WTC11 (cell line): Measurements from ENCODE around the gene ESYT2. TPM values are rescaled to one million over a fixed set of nuclear protein-coding genes. Genes with fewer than 3 reads are reported as not detected.

Source experiments
- ATAC-seq: fragments of 200-7000 bp; cut with Tn5 transposase; 2 replicates; pipeline ENCODE4 v1.10.0; 2021; ENCODE audit warnings: mild to moderate bottlenecking, moderate library complexity
- Bru-seq: library from RNA; stranded (reverse); fragments of 400-500 nt; gene quantifications from one replicate; lab custom pipeline; 2021; lab: Mats Ljungman, UMichigan
- CTCF ChIA-PET: fragments of 300-600 bp; sonication (Branson Sonifier 250); formaldehyde crosslinking; loops from one replicate; lab custom pipeline; 2021; ENCODE audit warnings: antibody characterized with exemption; lab: Charles Lee
- POLR2A ChIA-PET: fragments of 350-600 bp; sonication (Branson Sonifier 250); formaldehyde crosslinking; loops from one replicate; lab custom pipeline; 2021; ENCODE audit warnings: antibody characterized with exemption; lab: Charles Lee
- DNase-seq: peaks from one replicate; pipeline ENCODE4 v3.0.0; 2021; ENCODE audit warnings: low spot score
- H3K27ac Mint-ChIP-seq: 2 replicates; pipeline ENCODE4 v1.8.0; 2021; ENCODE audit warnings: mixed read lengths
- H3K27me3 Mint-ChIP-seq: 2 replicates; pipeline ENCODE4 v1.8.0; 2021; ENCODE audit warnings: low read depth, mild to moderate bottlenecking, moderate library complexity, mixed read lengths
- H3K36me3 Mint-ChIP-seq: 2 replicates; pipeline ENCODE4 v1.8.0; 2021; ENCODE audit warnings: mixed read lengths
- H3K4me1 Mint-ChIP-seq: 2 replicates; pipeline ENCODE4 v1.8.0; 2022; ENCODE audit warnings: mixed read lengths
- H3K4me3 Mint-ChIP-seq: 2 replicates; pipeline ENCODE4 v1.8.0; 2021; ENCODE audit warnings: mild to moderate bottlenecking, moderate library complexity, mixed read lengths
- H3K9me3 Mint-ChIP-seq: 2 replicates; pipeline ENCODE4 v1.8.0; 2021; ENCODE audit warnings: mixed read lengths
- CREB1 ChIP-seq: sonication (generic); formaldehyde crosslinking; IDR thresholded peaks from 2 replicates; pipeline ENCODE4 v1.8.0; 2023; ENCODE audit warnings: mild to moderate bottlenecking, missing genetic modification reagents
- ELF4 ChIP-seq: sonication (generic); formaldehyde crosslinking; IDR thresholded peaks from 2 replicates; pipeline ENCODE4 v1.8.1; 2022; ENCODE audit warnings: low read depth, mild to moderate bottlenecking, moderate library complexity, missing genetic modification reagents
- ESRRA ChIP-seq: sonication (generic); formaldehyde crosslinking; IDR thresholded peaks from 2 replicates; pipeline ENCODE4 v1.8.1; 2022; ENCODE audit warnings: mild to moderate bottlenecking, missing genetic modification reagents, borderline replicate concordance
- FOXK1 ChIP-seq: sonication (generic); formaldehyde crosslinking; IDR thresholded peaks from 2 replicates; pipeline ENCODE4 v1.8.0; 2022; ENCODE audit warnings: mild to moderate bottlenecking, moderate library complexity, missing genetic modification reagents
- FOXP1 ChIP-seq: sonication (generic); formaldehyde crosslinking; IDR thresholded peaks from 2 replicates; pipeline ENCODE4 v1.8.0; 2022; ENCODE audit warnings: missing genetic modification reagents, mild to moderate bottlenecking, moderate library complexity, borderline replicate concordance
- GTF2I ChIP-seq: fragments of 250-450 bp; sonication (Bioruptor Pico); conservative IDR thresholded peaks from 2 replicates; pipeline ENCODE4 v1.4.0; 2021; ENCODE audit warnings: mild to moderate bottlenecking
- KAT7 ChIP-seq: sonication (generic); formaldehyde crosslinking; IDR thresholded peaks from 2 replicates; pipeline ENCODE4 v1.8.1; 2023; ENCODE audit warnings: missing genetic modification reagents, mild to moderate bottlenecking, borderline replicate concordance
- MYBL2 ChIP-seq: sonication (generic); formaldehyde crosslinking; IDR thresholded peaks from 2 replicates; pipeline ENCODE4 v1.8.1; 2023; ENCODE audit warnings: mild to moderate bottlenecking, moderate library complexity, missing genetic modification reagents
- NFE2L1 ChIP-seq: sonication (generic); formaldehyde crosslinking; IDR thresholded peaks from 2 replicates; pipeline ENCODE4 v1.8.1; 2023; ENCODE audit warnings: missing genetic modification reagents
- NFYB ChIP-seq: sonication (generic); formaldehyde crosslinking; conservative IDR thresholded peaks from 2 replicates; pipeline ENCODE4 v1.8.0; 2022; ENCODE audit warnings: low read depth, missing genetic modification reagents
- RORB ChIP-seq: fragments of 250-450 bp; sonication (Bioruptor Pico); IDR thresholded peaks from 2 replicates; pipeline ENCODE4 v1.9.0; 2021; ENCODE audit warnings: mild to moderate bottlenecking
- SP1 ChIP-seq: sonication (generic); formaldehyde crosslinking; conservative IDR thresholded peaks from 2 replicates; pipeline ENCODE4 v1.8.1; 2022; ENCODE audit warnings: missing genetic modification reagents
- ZNF263 ChIP-seq: sonication (generic); formaldehyde crosslinking; IDR thresholded peaks from 2 replicates; pipeline ENCODE4 v1.8.1; 2022; ENCODE audit warnings: low read depth, mild to moderate bottlenecking, moderate library complexity, missing genetic modification reagents
- ZNF317 ChIP-seq: sonication (generic); formaldehyde crosslinking; IDR thresholded peaks from 2 replicates; pipeline ENCODE4 v1.8.1; 2023; ENCODE audit warnings: low read depth, mild to moderate bottlenecking, moderate library complexity, missing genetic modification reagents, borderline replicate concordance
- long read RNA-seq, 3 experiments: library from RNA in 1 of 3; library from capped mRNA in 1 of 3; library from polyadenylated mRNA in 1 of 3; unstranded in 2 of 3; stranded (forward) in 1 of 3; transcript quantifications; one replicate each; pipeline ENCODE4 v2.0.0, GENCODE V29; 2021
- total RNA-seq: library from RNA; stranded (reverse); gene quantifications from 3 replicates; pipeline ENCODE4 v1.2.3, GENCODE V29; 2021
- TF ChIP-seq, protein P1 (sequence below): fragments of 250-450 bp; sonication (Bioruptor Pico); conservative IDR thresholded peaks from 2 replicates; pipeline ENCODE4 v1.9.0; 2021; ENCODE audit warnings: mild to moderate bottlenecking
- TF ChIP-seq, protein P2 (sequence below): sonication (generic); formaldehyde crosslinking; conservative IDR thresholded peaks from 2 replicates; pipeline ENCODE4 v1.8.1; 2023; ENCODE audit warnings: mild to moderate bottlenecking, low read depth, missing genetic modification reagents, moderate library complexity
- TF ChIP-seq, protein P3 (sequence below): sonication (generic); formaldehyde crosslinking; IDR thresholded peaks from 2 replicates; pipeline ENCODE4 v1.8.1; 2023; ENCODE audit warnings: mild to moderate bottlenecking, missing genetic modification reagents
- TF ChIP-seq, protein P4 (sequence below): sonication (generic); formaldehyde crosslinking; IDR thresholded peaks from 2 replicates; pipeline ENCODE4 v1.8.1; 2023; ENCODE audit warnings: mild to moderate bottlenecking, missing genetic modification reagents
- TF ChIP-seq, protein P5 (sequence below): fragments of 250-450 bp; sonication (Bioruptor Pico); IDR thresholded peaks from 2 replicates; pipeline ENCODE4 v1.8.0; 2021; ENCODE audit warnings: mild to moderate bottlenecking
- TF ChIP-seq, protein P6 (sequence below): sonication (generic); formaldehyde crosslinking; IDR thresholded peaks from 2 replicates; pipeline ENCODE4 v1.8.1; 2023; ENCODE audit warnings: mild to moderate bottlenecking, missing genetic modification reagents, moderate library complexity

ESYT2 gene, protein sequence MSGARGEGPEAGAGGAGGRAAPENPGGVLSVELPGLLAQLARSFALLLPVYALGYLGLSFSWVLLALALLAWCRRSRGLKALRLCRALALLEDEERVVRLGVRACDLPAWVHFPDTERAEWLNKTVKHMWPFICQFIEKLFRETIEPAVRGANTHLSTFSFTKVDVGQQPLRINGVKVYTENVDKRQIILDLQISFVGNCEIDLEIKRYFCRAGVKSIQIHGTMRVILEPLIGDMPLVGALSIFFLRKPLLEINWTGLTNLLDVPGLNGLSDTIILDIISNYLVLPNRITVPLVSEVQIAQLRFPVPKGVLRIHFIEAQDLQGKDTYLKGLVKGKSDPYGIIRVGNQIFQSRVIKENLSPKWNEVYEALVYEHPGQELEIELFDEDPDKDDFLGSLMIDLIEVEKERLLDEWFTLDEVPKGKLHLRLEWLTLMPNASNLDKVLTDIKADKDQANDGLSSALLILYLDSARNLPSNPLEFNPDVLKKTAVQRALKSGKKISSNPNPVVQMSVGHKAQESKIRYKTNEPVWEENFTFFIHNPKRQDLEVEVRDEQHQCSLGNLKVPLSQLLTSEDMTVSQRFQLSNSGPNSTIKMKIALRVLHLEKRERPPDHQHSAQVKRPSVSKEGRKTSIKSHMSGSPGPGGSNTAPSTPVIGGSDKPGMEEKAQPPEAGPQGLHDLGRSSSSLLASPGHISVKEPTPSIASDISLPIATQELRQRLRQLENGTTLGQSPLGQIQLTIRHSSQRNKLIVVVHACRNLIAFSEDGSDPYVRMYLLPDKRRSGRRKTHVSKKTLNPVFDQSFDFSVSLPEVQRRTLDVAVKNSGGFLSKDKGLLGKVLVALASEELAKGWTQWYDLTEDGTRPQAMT
- total RNA-seq (45.1 to 61.1 TPM (median 60.4 TPM) in 3 replicates), Bru-seq, nascent RNA (percentile 82 among the genes with signal in this experiment)
- long read RNA-seq, experiment 1, full-length matches to known transcripts, result 157 of 244 reads
- long read RNA-seq, experiment 1, partial matches to known transcripts, result 29 of 244 reads
- long read RNA-seq, experiment 1, other reads (novel, unspliced or antisense), result 58 of 244 reads
- long read RNA-seq, experiment 2, full-length matches to known transcripts, result 18 of 83 reads
- long read RNA-seq, experiment 2, partial matches to known transcripts, result 18 of 83 reads
- long read RNA-seq, experiment 2, other reads (novel, unspliced or antisense), result 47 of 83 reads
- long read RNA-seq, experiment 3, partial matches to known transcripts, result 0 of 1 reads
- long read RNA-seq, experiment 3, other reads (novel, unspliced or antisense), result 1 of 1 reads

DNA sequence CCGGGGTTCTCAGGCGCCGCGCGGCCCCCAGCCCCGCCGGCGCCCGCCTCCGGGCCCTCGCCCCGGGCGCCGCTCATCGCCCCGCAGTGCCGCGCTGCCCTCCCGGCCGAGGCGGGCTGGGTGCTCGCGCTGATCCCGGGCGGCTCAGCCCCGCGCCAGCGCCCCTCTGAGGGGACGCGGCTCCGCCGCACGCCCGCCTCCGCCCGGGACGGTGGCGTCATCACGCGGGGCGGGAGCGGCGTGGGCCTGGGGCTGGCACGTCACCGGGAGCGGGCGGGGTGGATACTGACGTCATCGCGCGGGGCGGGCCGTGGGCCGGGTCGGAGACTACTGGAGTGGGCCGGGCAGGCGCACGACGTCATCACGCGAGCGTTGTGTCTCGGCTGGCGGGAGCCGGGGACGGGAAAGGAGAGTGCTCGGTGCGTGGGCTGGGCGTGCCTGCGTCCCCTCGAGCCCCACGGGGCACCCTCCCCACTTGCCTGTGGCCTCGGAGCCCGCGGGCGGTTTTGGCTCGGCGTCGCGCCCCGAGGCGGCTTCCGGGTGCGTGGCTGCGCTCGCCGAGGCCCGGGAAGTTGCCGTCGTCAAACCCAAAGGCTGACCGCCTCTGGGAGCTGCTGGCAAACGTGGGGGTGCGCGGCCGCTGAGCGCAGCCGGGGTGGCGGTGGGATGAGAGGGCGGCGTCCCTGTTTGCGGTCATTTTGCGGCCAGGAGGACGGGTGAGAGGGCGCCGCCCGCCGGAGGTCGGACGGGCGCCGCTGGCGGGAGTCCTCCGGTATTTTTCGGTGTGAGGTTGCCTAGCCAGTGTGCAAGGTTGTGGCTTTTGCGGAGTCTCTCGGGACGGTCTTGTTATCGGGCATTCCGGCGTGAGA lies at the start of gene ESYT2:
Gene ESYT2, minus strand, starts transcription at position 168 of the 869 bp plus-strand sequence. Its CDS starts 91 bp downstream, at position 77.
- CTCF ChIA-PET, result interaction anchor here (0.6 to 1.1 kb wide), 3 partner anchors 34 to 147 kb away, joined by 3 read pairs; no protein-coding TSS in a partner anchor
- TF ChIP-seq, protein P1, sequence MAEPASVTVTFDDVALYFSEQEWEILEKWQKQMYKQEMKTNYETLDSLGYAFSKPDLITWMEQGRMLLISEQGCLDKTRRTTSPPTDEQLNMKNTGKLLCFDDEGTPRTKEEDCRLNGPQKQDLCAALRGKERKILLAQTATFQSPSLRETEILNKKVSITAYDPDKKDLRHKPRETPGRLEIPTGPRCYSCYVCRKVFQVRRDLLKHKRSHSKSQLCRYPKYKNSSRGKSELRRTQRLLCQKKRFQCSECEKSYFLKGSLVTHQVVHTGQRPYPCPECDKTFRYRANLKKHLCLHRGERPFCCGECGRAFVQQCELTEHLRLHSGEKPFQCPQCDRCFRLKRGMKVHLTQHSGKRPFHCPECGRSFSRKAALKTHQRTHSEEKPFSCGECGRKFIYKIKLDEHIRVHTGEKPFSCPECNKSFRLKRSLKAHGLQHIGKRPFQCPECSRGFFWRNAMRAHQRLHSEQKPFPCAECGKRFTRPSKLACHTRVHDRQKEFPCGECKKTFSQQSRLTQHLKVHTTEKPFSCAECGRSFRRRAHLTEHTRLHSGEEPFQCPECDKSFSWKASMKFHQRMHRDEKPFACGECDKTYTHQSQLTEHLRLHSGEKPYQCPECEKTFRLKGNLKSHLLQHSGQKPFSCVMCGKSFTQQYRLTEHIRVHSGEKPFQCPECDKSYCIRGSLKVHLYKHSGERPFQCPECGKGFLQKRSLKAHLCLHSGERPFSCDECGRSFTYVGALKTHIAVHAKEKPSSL (CRISPR knock-in tag), result no peak
- TF ChIP-seq, protein P2, sequence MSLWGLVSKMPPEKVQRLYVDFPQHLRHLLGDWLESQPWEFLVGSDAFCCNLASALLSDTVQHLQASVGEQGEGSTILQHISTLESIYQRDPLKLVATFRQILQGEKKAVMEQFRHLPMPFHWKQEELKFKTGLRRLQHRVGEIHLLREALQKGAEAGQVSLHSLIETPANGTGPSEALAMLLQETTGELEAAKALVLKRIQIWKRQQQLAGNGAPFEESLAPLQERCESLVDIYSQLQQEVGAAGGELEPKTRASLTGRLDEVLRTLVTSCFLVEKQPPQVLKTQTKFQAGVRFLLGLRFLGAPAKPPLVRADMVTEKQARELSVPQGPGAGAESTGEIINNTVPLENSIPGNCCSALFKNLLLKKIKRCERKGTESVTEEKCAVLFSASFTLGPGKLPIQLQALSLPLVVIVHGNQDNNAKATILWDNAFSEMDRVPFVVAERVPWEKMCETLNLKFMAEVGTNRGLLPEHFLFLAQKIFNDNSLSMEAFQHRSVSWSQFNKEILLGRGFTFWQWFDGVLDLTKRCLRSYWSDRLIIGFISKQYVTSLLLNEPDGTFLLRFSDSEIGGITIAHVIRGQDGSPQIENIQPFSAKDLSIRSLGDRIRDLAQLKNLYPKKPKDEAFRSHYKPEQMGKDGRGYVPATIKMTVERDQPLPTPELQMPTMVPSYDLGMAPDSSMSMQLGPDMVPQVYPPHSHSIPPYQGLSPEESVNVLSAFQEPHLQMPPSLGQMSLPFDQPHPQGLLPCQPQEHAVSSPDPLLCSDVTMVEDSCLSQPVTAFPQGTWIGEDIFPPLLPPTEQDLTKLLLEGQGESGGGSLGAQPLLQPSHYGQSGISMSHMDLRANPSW, result no peak
- TF ChIP-seq RORB (CRISPR knock-in tag), result no peak
- TF ChIP-seq CREB1, result no peak
- TF ChIP-seq, protein P3, sequence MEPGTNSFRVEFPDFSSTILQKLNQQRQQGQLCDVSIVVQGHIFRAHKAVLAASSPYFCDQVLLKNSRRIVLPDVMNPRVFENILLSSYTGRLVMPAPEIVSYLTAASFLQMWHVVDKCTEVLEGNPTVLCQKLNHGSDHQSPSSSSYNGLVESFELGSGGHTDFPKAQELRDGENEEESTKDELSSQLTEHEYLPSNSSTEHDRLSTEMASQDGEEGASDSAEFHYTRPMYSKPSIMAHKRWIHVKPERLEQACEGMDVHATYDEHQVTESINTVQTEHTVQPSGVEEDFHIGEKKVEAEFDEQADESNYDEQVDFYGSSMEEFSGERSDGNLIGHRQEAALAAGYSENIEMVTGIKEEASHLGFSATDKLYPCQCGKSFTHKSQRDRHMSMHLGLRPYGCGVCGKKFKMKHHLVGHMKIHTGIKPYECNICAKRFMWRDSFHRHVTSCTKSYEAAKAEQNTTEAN, result peak; percentile 77; the same call in 1 of the 2 replicates
- TF ChIP-seq, protein P4, sequence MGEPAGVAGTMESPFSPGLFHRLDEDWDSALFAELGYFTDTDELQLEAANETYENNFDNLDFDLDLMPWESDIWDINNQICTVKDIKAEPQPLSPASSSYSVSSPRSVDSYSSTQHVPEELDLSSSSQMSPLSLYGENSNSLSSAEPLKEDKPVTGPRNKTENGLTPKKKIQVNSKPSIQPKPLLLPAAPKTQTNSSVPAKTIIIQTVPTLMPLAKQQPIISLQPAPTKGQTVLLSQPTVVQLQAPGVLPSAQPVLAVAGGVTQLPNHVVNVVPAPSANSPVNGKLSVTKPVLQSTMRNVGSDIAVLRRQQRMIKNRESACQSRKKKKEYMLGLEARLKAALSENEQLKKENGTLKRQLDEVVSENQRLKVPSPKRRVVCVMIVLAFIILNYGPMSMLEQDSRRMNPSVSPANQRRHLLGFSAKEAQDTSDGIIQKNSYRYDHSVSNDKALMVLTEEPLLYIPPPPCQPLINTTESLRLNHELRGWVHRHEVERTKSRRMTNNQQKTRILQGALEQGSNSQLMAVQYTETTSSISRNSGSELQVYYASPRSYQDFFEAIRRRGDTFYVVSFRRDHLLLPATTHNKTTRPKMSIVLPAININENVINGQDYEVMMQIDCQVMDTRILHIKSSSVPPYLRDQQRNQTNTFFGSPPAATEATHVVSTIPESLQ (CRISPR knock-in tag), result no peak
- peak; percentile 40; the same call in 1 of the 2 replicates for TF ChIP-seq NFYB
- peak; percentile 93 for TF ChIP-seq SP1 (CRISPR knock-in tag)
- peak; percentile 65; the same call in 1 of the 2 replicates for TF ChIP-seq KAT7
- peak; percentile 85 for TF ChIP-seq FOXP1 (CRISPR knock-in tag)
- peak; percentile 64; the same call in 1 of the 2 replicates for TF ChIP-seq MYBL2 (CRISPR knock-in tag)
- TF ChIP-seq ZNF317 (CRISPR knock-in tag), result peak; percentile 19; the same call in 1 of the 2 replicates
- TF ChIP-seq NFE2L1 (CRISPR knock-in tag), result peak; percentile 45; the same call in 1 of the 2 replicates
- TF ChIP-seq, protein P5, sequence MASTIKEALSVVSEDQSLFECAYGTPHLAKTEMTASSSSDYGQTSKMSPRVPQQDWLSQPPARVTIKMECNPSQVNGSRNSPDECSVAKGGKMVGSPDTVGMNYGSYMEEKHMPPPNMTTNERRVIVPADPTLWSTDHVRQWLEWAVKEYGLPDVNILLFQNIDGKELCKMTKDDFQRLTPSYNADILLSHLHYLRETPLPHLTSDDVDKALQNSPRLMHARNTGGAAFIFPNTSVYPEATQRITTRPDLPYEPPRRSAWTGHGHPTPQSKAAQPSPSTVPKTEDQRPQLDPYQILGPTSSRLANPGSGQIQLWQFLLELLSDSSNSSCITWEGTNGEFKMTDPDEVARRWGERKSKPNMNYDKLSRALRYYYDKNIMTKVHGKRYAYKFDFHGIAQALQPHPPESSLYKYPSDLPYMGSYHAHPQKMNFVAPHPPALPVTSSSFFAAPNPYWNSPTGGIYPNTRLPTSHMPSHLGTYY (CRISPR knock-in tag), result 0 out of 2 replicates have a peak, but pooled peaks have one; percentile 27
- no peak for TF ChIP-seq GTF2I (CRISPR knock-in tag)
- peak; percentile 82; the same call in 1 of the 2 replicates for TF ChIP-seq ELF4
- TF ChIP-seq ESRRA (CRISPR knock-in tag), result peak; percentile 81; the same call in 1 of the 2 replicates
- TF ChIP-seq, protein P6, sequence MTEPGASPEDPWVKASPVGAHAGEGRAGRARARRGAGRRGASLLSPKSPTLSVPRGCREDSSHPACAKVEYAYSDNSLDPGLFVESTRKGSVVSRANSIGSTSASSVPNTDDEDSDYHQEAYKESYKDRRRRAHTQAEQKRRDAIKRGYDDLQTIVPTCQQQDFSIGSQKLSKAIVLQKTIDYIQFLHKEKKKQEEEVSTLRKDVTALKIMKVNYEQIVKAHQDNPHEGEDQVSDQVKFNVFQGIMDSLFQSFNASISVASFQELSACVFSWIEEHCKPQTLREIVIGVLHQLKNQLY (CRISPR knock-in tag), result peak; percentile 49; the same call in 1 of the 2 replicates
- peak; percentile 78 for TF ChIP-seq FOXK1 (CRISPR knock-in tag)
- TF ChIP-seq ZNF263 (CRISPR knock-in tag), result peak; percentile 22

More for the DNA sequence above, at the start of gene ESYT2:
- peaks cover 7% of the 10 kb centered on the region for H3K36me3 Mint-ChIP-seq
- H3K27ac Mint-ChIP-seq, result peak within 1 kb of the TSS; percentile 46
- DNase-seq, result peak; percentile 85
- no peaks in the 10 kb centered on the region for H3K9me3 Mint-ChIP-seq
- H3K4me1 Mint-ChIP-seq, result peaks cover 38% of the 10 kb centered on the region
- ATAC-seq, result peak; percentile 60
- peaks cover 10% of the 10 kb centered on the region for H3K27me3 Mint-ChIP-seq
- POLR2A ChIA-PET, result no interaction called here
- peak within 1 kb of the TSS; percentile 91 for H3K4me3 Mint-ChIP-seq
